Stimulated activated memory B cell treated with anti-CD40 and anti-IgM and Interleukin-4, amounts not matched to agents 10 μg/mL and 1 μg/mL and 100 μg/mL, for 72 hours (primary cell): ENCODE measurements around the gene SH2D6.

Experiments
- ATAC-seq: fragments of 150-1000 bp; cut with Tn5 transposase; 2 replicates; pipeline ENCODE4 v1.10.0; 2021
- H3K27ac Mint-ChIP-seq: one replicate; pipeline ENCODE4 v1.8.0; 2022; ENCODE audit warnings: mild to moderate bottlenecking, mixed read lengths
- H3K27me3 Mint-ChIP-seq: one replicate; pipeline ENCODE4 v1.8.0; 2022; ENCODE audit warnings: mixed read lengths
- H3K36me3 Mint-ChIP-seq: one replicate; pipeline ENCODE4 v1.8.0; 2022; ENCODE audit warnings: mixed read lengths
- H3K4me1 Mint-ChIP-seq: one replicate; pipeline ENCODE4 v1.8.0; 2022; ENCODE audit warnings: mixed read lengths
- H3K4me3 Mint-ChIP-seq: one replicate; pipeline ENCODE4 v1.8.0; 2022; ENCODE audit warnings: mild to moderate bottlenecking, moderate library complexity, mixed read lengths
- H3K9me3 Mint-ChIP-seq: one replicate; pipeline ENCODE4 v1.8.0; 2022; ENCODE audit warnings: mixed read lengths

The SH2D6 gene

GRCh38 chr2:85428343-85428881, 9.9 kb downstream of the SH2D6 start:
- H3K27ac Mint-ChIP-seq, result no peak overlapping the region
- H3K4me3 Mint-ChIP-seq, result no peak overlapping the region
- peaks cover 5% of the 10 kb centered on the region for H3K4me1 Mint-ChIP-seq
- H3K27me3 Mint-ChIP-seq, result no peaks in the 10 kb centered on the region
- ATAC-seq, result no peak
- no peaks in the 10 kb centered on the region for H3K9me3 Mint-ChIP-seq
- no peaks in the 10 kb centered on the region for H3K36me3 Mint-ChIP-seq

- Mint-ChIP-seq H3K4me1 (peaks cover 5% of the 10 kb centered on the region), H3K27ac (peak overlapping the region; percentile 35), H3K27me3 (no peaks in the 10 kb centered on the region), H3K4me3 (no peak overlapping the region), H3K36me3 (no peaks in the 10 kb centered on the region), H3K9me3 (no peaks in the 10 kb centered on the region)
- ATAC-seq, result peak; percentile 39
These were observed 10.9 kb downstream of the SH2D6 start for GRCh38 chr2:85429213-85429923.

GRCh38 chr2:85429924-85430289, 11.4 kb downstream of the SH2D6 start:
- peak overlapping the region; percentile 35 for H3K27ac Mint-ChIP-seq
- no peaks in the 10 kb centered on the region for H3K9me3 Mint-ChIP-seq
- H3K36me3 Mint-ChIP-seq, result no peaks in the 10 kb centered on the region
- no peak overlapping the region for H3K4me3 Mint-ChIP-seq
- no peak for ATAC-seq
- peaks cover 5% of the 10 kb centered on the region for H3K4me1 Mint-ChIP-seq
- H3K27me3 Mint-ChIP-seq, result no peaks in the 10 kb centered on the region

- no peak overlapping the region for H3K4me3 Mint-ChIP-seq
- no peaks in the 10 kb centered on the region for H3K27me3 Mint-ChIP-seq
- peak overlapping the region; percentile 35 for H3K27ac Mint-ChIP-seq
- H3K4me1 Mint-ChIP-seq, result peaks cover 7% of the 10 kb centered on the region
- ATAC-seq, result no peak
- no peaks in the 10 kb centered on the region for H3K36me3 Mint-ChIP-seq
- H3K9me3 Mint-ChIP-seq, result no peaks in the 10 kb centered on the region
These were observed 12.4 kb downstream of the SH2D6 start for GRCh38 chr2:85430752-85431569.

GRCh38 chr2:85431570-85432205, 13.2 kb downstream of the SH2D6 start:
- Mint-ChIP-seq H3K4me1 (peaks cover 11% of the 10 kb centered on the region), H3K4me3 (no peak overlapping the region), H3K27ac (no peak overlapping the region), H3K27me3 (no peaks in the 10 kb centered on the region), H3K9me3 (no peaks in the 10 kb centered on the region), H3K36me3 (no peaks in the 10 kb centered on the region)
- no peak for ATAC-seq

- Mint-ChIP-seq H3K4me3 (no peak overlapping the region), H3K9me3 (no peaks in the 10 kb centered on the region), H3K36me3 (no peaks in the 10 kb centered on the region), H3K27ac (no peak overlapping the region), H3K4me1 (peaks cover 29% of the 10 kb centered on the region), H3K27me3 (no peaks in the 10 kb centered on the region)
- ATAC-seq, result no peak
These were observed 15.1 kb downstream of the SH2D6 start for GRCh38 chr2:85433511-85434089.

- no peak for ATAC-seq
- H3K4me3 Mint-ChIP-seq, result no peak overlapping the region
- no peaks in the 10 kb centered on the region for H3K9me3 Mint-ChIP-seq
- H3K36me3 Mint-ChIP-seq, result no peaks in the 10 kb centered on the region
- H3K27ac Mint-ChIP-seq, result no peak overlapping the region
- no peaks in the 10 kb centered on the region for H3K27me3 Mint-ChIP-seq
- peaks cover 35% of the 10 kb centered on the region for H3K4me1 Mint-ChIP-seq
These were observed 16.2 kb downstream of the SH2D6 start for GRCh38 chr2:85434696-85435095.

- no peak for ATAC-seq
- Mint-ChIP-seq H3K4me1 (peaks cover 35% of the 10 kb centered on the region), H3K9me3 (no peaks in the 10 kb centered on the region), H3K4me3 (no peak overlapping the region), H3K27ac (peak overlapping the region; percentile 91), H3K36me3 (no peaks in the 10 kb centered on the region), H3K27me3 (no peaks in the 10 kb centered on the region)
These were observed 16.9 kb downstream of the SH2D6 start for GRCh38 chr2:85435220-85435958.

GRCh38 chr2:85435981-85436835, 17.7 kb downstream of the SH2D6 start:
- peaks cover 35% of the 10 kb centered on the region for H3K4me1 Mint-ChIP-seq
- no peaks in the 10 kb centered on the region for H3K36me3 Mint-ChIP-seq
- H3K27me3 Mint-ChIP-seq, result no peaks in the 10 kb centered on the region
- ATAC-seq, result no peak
- peak overlapping the region; percentile 40 for H3K4me3 Mint-ChIP-seq
- H3K9me3 Mint-ChIP-seq, result no peaks in the 10 kb centered on the region
- peak overlapping the region; percentile 91 for H3K27ac Mint-ChIP-seq

- Mint-ChIP-seq H3K4me1 (peaks cover 30% of the 10 kb centered on the region), H3K9me3 (no peaks in the 10 kb centered on the region), H3K27ac (peak overlapping the region; percentile 91), H3K36me3 (no peaks in the 10 kb centered on the region), H3K27me3 (no peaks in the 10 kb centered on the region), H3K4me3 (peak overlapping the region; percentile 86)
- ATAC-seq, result no peak
These were observed 18.4 kb downstream of the SH2D6 start for GRCh38 chr2:85436836-85437487.

GRCh38 chr2:85437488-85438200, 19.1 kb downstream of the SH2D6 start:
- Mint-ChIP-seq H3K9me3 (no peaks in the 10 kb centered on the region), H3K27me3 (no peaks in the 10 kb centered on the region), H3K4me3 (peak overlapping the region; percentile 86), H3K27ac (peak overlapping the region; percentile 91), H3K4me1 (peaks cover 30% of the 10 kb centered on the region), H3K36me3 (no peaks in the 10 kb centered on the region)
- ATAC-seq, result peak; percentile 90

- Mint-ChIP-seq H3K27ac (peak overlapping the region; percentile 91), H3K9me3 (no peaks in the 10 kb centered on the region), H3K36me3 (no peaks in the 10 kb centered on the region), H3K4me3 (peak overlapping the region; percentile 78), H3K27me3 (no peaks in the 10 kb centered on the region), H3K4me1 (peaks cover 30% of the 10 kb centered on the region)
- peak; percentile 3 for ATAC-seq
These were observed 19.9 kb downstream of the SH2D6 start for GRCh38 chr2:85438201-85439024.
